HG02763 (cell line): ENCODE measurements around the gene VPS26A.

Source experiments
- ATAC-seq: cut with Tn5 transposase; IDR thresholded peaks from one replicate; pipeline ENCODE4 v1.9.1; 2021; ENCODE audit warnings: mild to moderate bottlenecking, moderate library complexity; ENCODE audit not compliant: unreplicated experiment

Gene VPS26A

GRCh38 chr10:69123747-69124562 lies at the start of gene VPS26A:
Gene VPS26A (plus strand): TSS chr10:69124178. CDS start chr10:69124278, 100 bp downstream.
- peak; percentile 90 for ATAC-seq

GRCh38 chr10:69074532-69074931 lies 49.4 kb upstream of the VPS26A start:
- no peak for ATAC-seq

- ATAC-seq, result no peak
These were observed 48.5 kb upstream of the VPS26A start for GRCh38 chr10:69075431-69075830.

GRCh38 chr10:69078311-69078710 lies 45.7 kb upstream of the VPS26A start:
- ATAC-seq, result no peak

- ATAC-seq, result no peak
These were observed 43.8 kb upstream of the VPS26A start for GRCh38 chr10:69080226-69080625.

- no peak for ATAC-seq
These were observed 37.9 kb upstream of the VPS26A start for GRCh38 chr10:69086001-69086509.

GRCh38 chr10:69087590-69088470 lies 36.1 kb upstream of the VPS26A start, which contains the start of gene SRGN:
Gene SRGN (plus strand): TSS chr10:69088103. CDS start chr10:69088158, 55 bp downstream.
- peak; percentile 58 for ATAC-seq

GRCh38 chr10:69088471-69088769 lies 35.6 kb upstream of the VPS26A start:
- no peak for ATAC-seq

GRCh38 chr10:69088801-69089501 lies 35.0 kb upstream of the VPS26A start:
- no peak for ATAC-seq

GRCh38 chr10:69089638-69090599 lies 34.1 kb upstream of the VPS26A start:
- ATAC-seq, result peak; percentile 33

GRCh38 chr10:69090685-69091084 lies 33.3 kb upstream of the VPS26A start:
- ATAC-seq, result no peak

GRCh38 chr10:69091143-69091651 lies 32.8 kb upstream of the VPS26A start:
- ATAC-seq, result no peak

GRCh38 chr10:69092959-69093850 lies 30.8 kb upstream of the VPS26A start:
- ATAC-seq, result peak; percentile 29

GRCh38 chr10:69093933-69094332 lies 30.0 kb upstream of the VPS26A start:
- ATAC-seq, result no peak

- no peak for ATAC-seq
These were observed 27.9 kb upstream of the VPS26A start for GRCh38 chr10:69096045-69096444.

GRCh38 chr10:69097729-69098128 lies 26.2 kb upstream of the VPS26A start:
- ATAC-seq, result no peak

GRCh38 chr10:69100136-69100872 lies 23.7 kb upstream of the VPS26A start:
- no peak for ATAC-seq
